GM12878 (cell line): ENCODE results near the gene CD9. TPM values are rescaled to one million over a fixed set of nuclear protein-coding genes. Genes with fewer than 3 reads are reported as not detected.

ENCODE experiments used
- ATAC-seq: fragments of 200-7000 bp; cut with Tn5 transposase; 3 replicates; pipeline ENCODE4 v1.9.1; 2020; ENCODE audit warnings: mild to moderate bottlenecking, moderate library complexity
- BruUV-seq: library from RNA; stranded (reverse); fragments of 400-500 nt; replicated peaks from 2 replicates; lab custom pipeline; 2021; lab: Mats Ljungman, UMichigan
- CTCF ChIA-PET: fragments of 300-600 bp; sonication (Branson Sonifier 250); formaldehyde crosslinking; extraction: SDS; loops from one replicate; lab custom pipeline; 2021; ENCODE audit warnings: inconsistent platforms; lab: Yijun Ruan, JAX
- POLR2A ChIA-PET: fragments of 350-600 bp; formaldehyde crosslinking; extraction: SDS; loops from one replicate; lab custom pipeline; 2021; ENCODE audit warnings: inconsistent platforms; lab: Charles Lee
- RAD21 ChIA-PET: fragments of 300-600 bp; sonication (Branson Sonifier 250); formaldehyde crosslinking; loops from one replicate; lab custom pipeline; 2023; ENCODE audit warnings: antibody characterized with exemption; ENCODE audit not compliant: unreplicated experiment; lab: Charles Lee
- SMC1A ChIA-PET: fragments of 300-600 bp; sonication (Branson Sonifier 250); formaldehyde crosslinking; loops from one replicate; lab custom pipeline; 2023; ENCODE audit not compliant: unreplicated experiment, uncharacterized antibody; lab: Charles Lee
- DNase-seq: peaks from one replicate; pipeline ENCODE4 v3.0.0-alpha.2; 2011; ENCODE audit warnings: low read depth, low spot score
- FAIRE-seq: peaks from 3 replicates; lab custom pipeline; 2011; peaks lifted over from hg19 to GRCh38; lab: Jason Lieb, UNC
- H2AFZ ChIP-seq: 2 replicates; pipeline ENCODE4 v1.6.0; 2011; ENCODE audit warnings: low read depth, low read length, control low read depth; ENCODE audit not compliant: control insufficient read depth
- H3K27ac ChIP-seq: 2 replicates; pipeline ENCODE4 v1.5.1; 2011; ENCODE audit warnings: control low read depth; ENCODE audit not compliant: control insufficient read depth, insufficient read depth
- H3K27me3 ChIP-seq, 2 experiments: replicated peaks in 1 of 2; 2 replicates each; pipeline versions ENCODE4 v1.6.0 to v1.6.1; 2011; ENCODE audit warnings: low read length in 1 of 2; ENCODE audit not compliant: control insufficient read depth in 2 of 2, insufficient read depth in 2 of 2
- H3K36me3 ChIP-seq, 2 experiments: 2 replicates each; pipeline ENCODE4 v1.5.1; 2011; ENCODE audit warnings: low read length in 1 of 2; ENCODE audit not compliant: control insufficient read depth in 2 of 2, insufficient read depth in 2 of 2
- H3K4me1 ChIP-seq: 2 replicates; pipeline ENCODE4 v1.6.1; 2011; ENCODE audit warnings: mild to moderate bottlenecking, low read length, moderate library complexity, mixed read lengths; ENCODE audit not compliant: control insufficient read depth, insufficient read depth
- H3K4me2 ChIP-seq: 2 replicates; pipeline ENCODE4 v1.6.0; 2011; ENCODE audit warnings: control low read depth; ENCODE audit not compliant: control insufficient read depth, insufficient read depth
- H3K4me3 ChIP-seq: fragments of 200-600 bp; sonication (generic); 2 replicates; pipeline ENCODE4 v1.5.1; 2016
- H3K79me2 ChIP-seq: 2 replicates; pipeline ENCODE4 v1.6.0; 2011; ENCODE audit warnings: low read length; ENCODE audit not compliant: control insufficient read depth, insufficient read depth
- H3K9ac ChIP-seq: 2 replicates; pipeline ENCODE4 v1.8.0; 2011; ENCODE audit warnings: low read length, control low read depth, mixed read lengths; ENCODE audit not compliant: control insufficient read depth, insufficient read depth
- H3K9me3 ChIP-seq: replicated peaks from 3 replicates; pipeline ENCODE4 v1.5.1; 2011; ENCODE audit warnings: mild to moderate bottlenecking, low read length; ENCODE audit not compliant: control insufficient read depth, insufficient read depth
- H4K20me1 ChIP-seq: 2 replicates; pipeline ENCODE4 v1.6.0; 2011; ENCODE audit not compliant: control insufficient read depth, insufficient read depth
- BMI1 ChIP-seq: fragments of 450-650 bp; IDR thresholded peaks from 2 replicates; pipeline ENCODE4 v1.6.1; 2016; ENCODE audit warnings: mild to moderate bottlenecking, moderate library complexity, borderline replicate concordance
- CBX5 ChIP-seq: sonication (generic); IDR thresholded peaks from 2 replicates; pipeline ENCODE4 v1.6.1; 2016; ENCODE audit warnings: low read depth, moderate library complexity, mild to moderate bottlenecking, inconsistent platforms
- CHD1 ChIP-seq: IDR thresholded peaks from 2 replicates; pipeline ENCODE4 v1.6.1; 2012; ENCODE audit warnings: low read depth, low read length, improper control_type of control experiment
- MXI1 ChIP-seq: fragments of 150-350 bp; IDR thresholded peaks from 2 replicates; pipeline ENCODE4 v1.6.1; 2011; ENCODE audit warnings: low read depth, mild to moderate bottlenecking, inconsistent platforms, low read length, improper control_type of control experiment
- NFIC ChIP-seq: IDR thresholded peaks from 2 replicates; pipeline ENCODE4 v1.6.1; 2012; ENCODE audit warnings: low read depth, mild to moderate bottlenecking, inconsistent platforms, low read length, moderate library complexity
- NKRF ChIP-seq: fragments of 450-650 bp; conservative IDR thresholded peaks from 2 replicates; pipeline ENCODE4 v1.6.1; 2017; ENCODE audit warnings: mild to moderate bottlenecking, moderate library complexity
- NR2F1 ChIP-seq: fragments of 450-650 bp; conservative IDR thresholded peaks from 2 replicates; pipeline ENCODE4 v1.6.1; 2017; ENCODE audit warnings: mild to moderate bottlenecking
- PML ChIP-seq: IDR thresholded peaks from 2 replicates; pipeline ENCODE4 v1.6.1; 2012; ENCODE audit warnings: low read length, inconsistent platforms
- POLR2AphosphoS2 ChIP-seq: IDR thresholded peaks from 2 replicates; pipeline ENCODE4 v1.6.1; 2011; ENCODE audit warnings: low read depth, mild to moderate bottlenecking, low read length, improper control_type of control experiment, moderate library complexity
- SKIL ChIP-seq: fragments of 450-650 bp; IDR thresholded peaks from 2 replicates; pipeline ENCODE4 v1.6.1; 2017; ENCODE audit warnings: mild to moderate bottlenecking, low read depth, inconsistent platforms; ENCODE audit not compliant: poor library complexity, severe bottlenecking
- STAT1 ChIP-seq: fragments of 450-650 bp; conservative IDR thresholded peaks from 2 replicates; pipeline ENCODE4 v1.6.1; 2014; ENCODE audit warnings: antibody characterized with exemption, mild to moderate bottlenecking
- WGBS: methylation state at CpG from one replicate; pipeline ENCODE4 v1.1.6; 2016; ENCODE audit warnings: low lambda C conversion rate; ENCODE audit not compliant: insufficient replicate concordance, insufficient coverage; ENCODE audit errors: missing lambda C conversion rate; 5-methylcytosine and 5-hydroxymethylcytosine counted together
- in situ Hi-C: fragments of 300-500 bp; cut with MboI; formaldehyde crosslinking; loops from 9 replicates; pipeline ENCODE4 v1.14.3; 2018; ENCODE audit warnings: mixed read lengths
- intact Hi-C: fragments of 100-400 bp; cut with micrococcal nuclease; formaldehyde crosslinking; loops from one replicate; pipeline ENCODE4 v1.14.2; 2022; ENCODE audit not compliant: unreplicated experiment
- polyA plus RNA-seq, 11 experiments: library from polyadenylated mRNA; depleted of rRNA in 4 of 11; unstranded in 6 of 11; stranded (reverse) in 5 of 11; fragments of >200 nt; fragmentation: Nextera tagmentation in 4 of 11; fragmentation: Illumina TruSeq in 1 of 11; extraction: Ambion mirVana in 4 of 11; extraction: Trizol in 1 of 11; gene quantifications; 1 replicate in 1 of 11; 2 replicates in 10 of 11; pipeline versions ENCODE4 v1.2.1 to v1.2.3, GENCODE V29; 2011 to 2016; ENCODE audit warnings: inconsistent platforms in 2 of 11, missing spikeins in 2 of 11, low read depth in 1 of 11
- total RNA-seq, 4 experiments: library from RNA; depleted of rRNA in 3 of 4; stranded (reverse); fragments of >200 nt in 3 of 4; fragmentation: Illumina TruSeq in 1 of 4; extraction: Trizol in 1 of 4; gene quantifications; 2 replicates each; pipeline versions ENCODE4 v1.2.1 to v1.2.3, GENCODE V29; 2013 to 2021

Gene CD9
- total and polyA plus RNA-seq, 10 of the 15 experiments (the other 5 are each of a cell fraction or from before 2014, with no cell fraction given) = 4.8 to 29.9 (median 9.7) TPM

GRCh38 chr12:6271281-6271680 lies 71.1 kb downstream of the CD9 start:
- ChIA-PET CTCF (interaction anchor here (10.1 kb wide), 1 partner anchor 69 kb away, joined by 401 read pairs; the partner anchor contains the start of gene CD9), POLR2A (no interaction called here), SMC1A (interaction anchor here (0.6 to 5.5 kb wide), 3 partner anchors 62 to 75 kb away, joined by 3 to 47 read pairs (median 4); no protein-coding TSS in a partner anchor), RAD21 (interaction anchor here (9.8 kb wide), 1 partner anchor 71 kb away, joined by 304 read pairs; the partner anchor contains the start of gene CD9)
- H3K79me2 ChIP-seq = no peaks in the 10 kb centered on the region
- no peak overlapping the region for H3K9ac ChIP-seq
- H3K4me2 ChIP-seq = no peak overlapping the region
- no peak overlapping the region for H3K27ac ChIP-seq
- H3K27me3 ChIP-seq = no peaks in the 10 kb centered on the region
- no peak overlapping the region for H3K4me3 ChIP-seq
- ATAC-seq (no peak), DNase-seq (no peak), FAIRE-seq (no peak)
- BruUV-seq = no TSS peak
- 38% methylated on average over 8 of the region's 8 CpGs for WGBS
- TF ChIP-seq POLR2AphosphoS2 (no peak), PML (no peak), STAT1 (no peak), BMI1 (no peak), SKIL (no peak), CBX5 (no peak), CHD1 (no peak), MXI1 (no peak), NR2F1 (no peak), NKRF (no peak), NFIC (no peak)
- intact Hi-C loops = no loop called here
- peaks cover 18% of the 10 kb centered on the region for H3K4me1 ChIP-seq
- H3K9me3 ChIP-seq = no peaks in the 10 kb centered on the region
- no peaks in the 10 kb centered on the region for H4K20me1 ChIP-seq
- H3K36me3 ChIP-seq = no peaks in the 10 kb centered on the region
- in situ Hi-C loops = no loop called here
- H2AFZ ChIP-seq = no peak overlapping the region
